ENCODE data around the gene LRRC73.

Gene LRRC73

GRCh38 chr6:43492673-43493072 lies 17.5 kb downstream of the LRRC73 start:
- H3K36me3 Mint-ChIP-seq (ENCODE audit: low read depth): peaks cover 5% of the 10 kb centered on the region
- peaks cover 22% of the 10 kb centered on the region for H3K4me1 Mint-ChIP-seq (ENCODE audit: low read depth)
- no peak overlapping the region for H3K4me3 Mint-ChIP-seq
- no peaks in the 10 kb centered on the region for H3K27me3 Mint-ChIP-seq (ENCODE audit: low read depth)
- H3K27ac Mint-ChIP-seq: no peak overlapping the region
- no peaks in the 10 kb centered on the region for H3K9me3 Mint-ChIP-seq

GRCh38 chr6:43491750-43492661 lies 18.1 kb downstream of the LRRC73 start:
- Mint-ChIP-seq H3K4me3 (no peak overlapping the region), H3K9me3 (no peaks in the 10 kb centered on the region), H3K4me1 (ENCODE audit: low read depth) (peaks cover 22% of the 10 kb centered on the region), H3K36me3 (ENCODE audit: low read depth) (peaks cover 5% of the 10 kb centered on the region), H3K27me3 (ENCODE audit: low read depth) (no peaks in the 10 kb centered on the region), H3K27ac (no peak overlapping the region)

- no peak overlapping the region for H3K4me3 Mint-ChIP-seq
- H3K36me3 Mint-ChIP-seq (ENCODE audit: low read depth): peaks cover 5% of the 10 kb centered on the region
- H3K9me3 Mint-ChIP-seq: no peaks in the 10 kb centered on the region
- peaks cover 22% of the 10 kb centered on the region for H3K4me1 Mint-ChIP-seq (ENCODE audit: low read depth)
- no peak overlapping the region for H3K27ac Mint-ChIP-seq
- H3K27me3 Mint-ChIP-seq (ENCODE audit: low read depth): no peaks in the 10 kb centered on the region
These were observed 19.6 kb downstream of the LRRC73 start for GRCh38 chr6:43490523-43490939.

GRCh38 chr6:43489277-43490072 lies 20.7 kb downstream of the LRRC73 start:
- no peak overlapping the region for H3K27ac Mint-ChIP-seq
- no peak overlapping the region for H3K4me3 Mint-ChIP-seq
- no peaks in the 10 kb centered on the region for H3K9me3 Mint-ChIP-seq
- peaks cover 14% of the 10 kb centered on the region for H3K4me1 Mint-ChIP-seq (ENCODE audit: low read depth)
- H3K36me3 Mint-ChIP-seq (ENCODE audit: low read depth): peaks cover 5% of the 10 kb centered on the region
- H3K27me3 Mint-ChIP-seq (ENCODE audit: low read depth): no peaks in the 10 kb centered on the region

GRCh38 chr6:43488667-43489276 lies 21.4 kb downstream of the LRRC73 start:
- H3K36me3 Mint-ChIP-seq (ENCODE audit: low read depth): peaks cover 5% of the 10 kb centered on the region
- H3K4me3 Mint-ChIP-seq: no peak overlapping the region
- no peaks in the 10 kb centered on the region for H3K9me3 Mint-ChIP-seq
- H3K27me3 Mint-ChIP-seq (ENCODE audit: low read depth): no peaks in the 10 kb centered on the region
- H3K27ac Mint-ChIP-seq: no peak overlapping the region
- peaks cover 9% of the 10 kb centered on the region for H3K4me1 Mint-ChIP-seq (ENCODE audit: low read depth)

- Mint-ChIP-seq H3K4me1 (ENCODE audit: low read depth) (peaks cover 41% of the 10 kb centered on the region), H3K9me3 (no peaks in the 10 kb centered on the region), H3K4me3 (no peak overlapping the region), H3K27me3 (ENCODE audit: low read depth) (no peaks in the 10 kb centered on the region), H3K36me3 (ENCODE audit: low read depth) (peaks cover 4% of the 10 kb centered on the region), H3K27ac (no peak overlapping the region)
These were observed 28.4 kb downstream of the LRRC73 start for GRCh38 chr6:43481591-43482236.

GRCh38 chr6:43481075-43481474 lies 29.1 kb downstream of the LRRC73 start:
- H3K4me1 Mint-ChIP-seq (ENCODE audit: low read depth): peaks cover 44% of the 10 kb centered on the region
- H3K9me3 Mint-ChIP-seq: no peaks in the 10 kb centered on the region
- H3K27me3 Mint-ChIP-seq (ENCODE audit: low read depth): no peaks in the 10 kb centered on the region
- peaks cover 4% of the 10 kb centered on the region for H3K36me3 Mint-ChIP-seq (ENCODE audit: low read depth)
- H3K4me3 Mint-ChIP-seq: no peak overlapping the region
- H3K27ac Mint-ChIP-seq: no peak overlapping the region

- H3K4me1 Mint-ChIP-seq (ENCODE audit: low read depth): peaks cover 44% of the 10 kb centered on the region
- H3K27me3 Mint-ChIP-seq (ENCODE audit: low read depth): no peaks in the 10 kb centered on the region
- H3K4me3 Mint-ChIP-seq: peak overlapping the region; percentile 96
- H3K9me3 Mint-ChIP-seq: no peaks in the 10 kb centered on the region
- H3K27ac Mint-ChIP-seq: peak overlapping the region; percentile 98
- H3K36me3 Mint-ChIP-seq (ENCODE audit: low read depth): peaks cover 1% of the 10 kb centered on the region
These were observed 32.2 kb downstream of the LRRC73 start for GRCh38 chr6:43478008-43478372.

- peaks cover 43% of the 10 kb centered on the region for H3K4me1 Mint-ChIP-seq (ENCODE audit: low read depth)
- H3K27me3 Mint-ChIP-seq (ENCODE audit: low read depth): no peaks in the 10 kb centered on the region
- H3K4me3 Mint-ChIP-seq: peak within 1 kb of the TSS; percentile 96
- peaks cover under 1% of the 10 kb centered on the region for H3K36me3 Mint-ChIP-seq (ENCODE audit: low read depth)
- no peaks in the 10 kb centered on the region for H3K9me3 Mint-ChIP-seq
- H3K27ac Mint-ChIP-seq: peak within 1 kb of the TSS; percentile 98
These were observed 32.7 kb downstream of the LRRC73 start, which contains the start of gene TJAP1 for GRCh38 chr6:43477235-43478007. Gene TJAP1, plus strand, starts transcription at chr6:43477570. Its CDS starts 21,432 bp downstream, at chr6:43499002.

GRCh38 chr6:43476746-43477145 lies 33.4 kb downstream of the LRRC73 start:
- Mint-ChIP-seq H3K36me3 (ENCODE audit: low read depth) (no peaks in the 10 kb centered on the region), H3K4me1 (ENCODE audit: low read depth) (peaks cover 38% of the 10 kb centered on the region), H3K4me3 (peak overlapping the region; percentile 96), H3K27ac (peak overlapping the region; percentile 98), H3K27me3 (ENCODE audit: low read depth) (no peaks in the 10 kb centered on the region), H3K9me3 (no peaks in the 10 kb centered on the region)

GRCh38 chr6:43475516-43475915 lies 34.6 kb downstream of the LRRC73 start:
- H3K4me3 Mint-ChIP-seq: no peak overlapping the region
- no peaks in the 10 kb centered on the region for H3K9me3 Mint-ChIP-seq
- peaks cover 8% of the 10 kb centered on the region for H3K27me3 Mint-ChIP-seq (ENCODE audit: low read depth)
- no peak overlapping the region for H3K27ac Mint-ChIP-seq
- H3K36me3 Mint-ChIP-seq (ENCODE audit: low read depth): no peaks in the 10 kb centered on the region
- peaks cover 33% of the 10 kb centered on the region for H3K4me1 Mint-ChIP-seq (ENCODE audit: low read depth)

GRCh38 chr6:43472515-43472914 lies 37.6 kb downstream of the LRRC73 start:
- no peak overlapping the region for H3K27ac Mint-ChIP-seq
- no peak overlapping the region for H3K4me3 Mint-ChIP-seq
- no peaks in the 10 kb centered on the region for H3K9me3 Mint-ChIP-seq
- H3K36me3 Mint-ChIP-seq (ENCODE audit: low read depth): no peaks in the 10 kb centered on the region
- H3K27me3 Mint-ChIP-seq (ENCODE audit: low read depth): peaks cover 17% of the 10 kb centered on the region
- H3K4me1 Mint-ChIP-seq (ENCODE audit: low read depth): peaks cover 11% of the 10 kb centered on the region

- Mint-ChIP-seq H3K4me3 (no peak overlapping the region), H3K27me3 (ENCODE audit: low read depth) (peaks cover 17% of the 10 kb centered on the region), H3K9me3 (no peaks in the 10 kb centered on the region), H3K4me1 (ENCODE audit: low read depth) (no peaks in the 10 kb centered on the region), H3K27ac (peak overlapping the region; percentile 22), H3K36me3 (ENCODE audit: low read depth) (no peaks in the 10 kb centered on the region)
These were observed 38.7 kb downstream of the LRRC73 start for GRCh38 chr6:43471399-43471798.

All from T-helper 1 cell treated with Interleukin-12 subunit alpha and Interleukin-12 subunit beta and Interleukin-4 antibody, amounts not matched to agents 30 μg/mL and 1 μg/mL, for 36 hours (primary cell).